A172 (cell line): ENCODE data around the gene TNIP1. TPM values are rescaled to one million over a fixed set of nuclear protein-coding genes. Genes with fewer than 3 reads are reported as not detected.

Source experiments
- DNase-seq: peaks from one replicate; pipeline ENCODE4 v3.0.0-alpha.2; 2015; ENCODE audit warnings: low spot score
- total RNA-seq: library from RNA; depleted of rRNA; stranded (reverse); fragments of >200 nt; shearing (Covaris generic); gene quantifications from 2 replicates; pipeline ENCODE4 v1.2.3, GENCODE V29; 2014

Gene TNIP1
- total RNA-seq, 1 experiment from 2014 or later: 125 TPM

- DNase-seq: no peak
Measured at GRCh38 chr5:151106043-151106442, 25.2 kb upstream of the TNIP1 start.

- no peak for DNase-seq
Measured at GRCh38 chr5:151105561-151105960, 24.7 kb upstream of the TNIP1 start.

GRCh38 chr5:151104795-151105194 is 24.0 kb upstream of the TNIP1 start:
- DNase-seq: no peak

GRCh38 chr5:151101746-151102145 is 20.9 kb upstream of the TNIP1 start:
- no peak for DNase-seq

- no peak for DNase-seq
Measured at GRCh38 chr5:151101151-151101550, 20.3 kb upstream of the TNIP1 start.

GRCh38 chr5:151100681-151101080 is 19.8 kb upstream of the TNIP1 start:
- no peak for DNase-seq

GRCh38 chr5:151098768-151099121 is 17.9 kb upstream of the TNIP1 start:
- no peak for DNase-seq

- DNase-seq: no peak
Measured at GRCh38 chr5:151097820-151098767, 17.3 kb upstream of the TNIP1 start.

GRCh38 chr5:151097061-151097460 is 16.2 kb upstream of the TNIP1 start:
- no peak for DNase-seq

- no peak for DNase-seq
Measured at GRCh38 chr5:151096001-151096373, 15.2 kb upstream of the TNIP1 start.

- peak; percentile 42 for DNase-seq
Measured at GRCh38 chr5:151095341-151096000, 14.6 kb upstream of the TNIP1 start.

GRCh38 chr5:151094852-151095245 is 14.0 kb upstream of the TNIP1 start:
- no peak for DNase-seq

GRCh38 chr5:151094030-151094851 is 13.4 kb upstream of the TNIP1 start:
- DNase-seq: peak; percentile 83

- peak; percentile 97 for DNase-seq
Measured at GRCh38 chr5:151093476-151093889, 12.6 kb upstream of the TNIP1 start.

- peak; percentile 97 for DNase-seq
Measured at GRCh38 chr5:151092762-151093161, 11.9 kb upstream of the TNIP1 start.

- no peak for DNase-seq
Measured at GRCh38 chr5:151089726-151090125, 8.9 kb upstream of the TNIP1 start.

- no peak for DNase-seq
Measured at GRCh38 chr5:151088986-151089385, 8.2 kb upstream of the TNIP1 start.

- peak; percentile 51 for DNase-seq
Measured at GRCh38 chr5:151087486-151087885, 6.7 kb upstream of the TNIP1 start.

GRCh38 chr5:151086905-151087360 is 6.1 kb upstream of the TNIP1 start:
- DNase-seq: peak; percentile 60

GRCh38 chr5:151086192-151086869 is 5.5 kb upstream of the TNIP1 start:
- no peak for DNase-seq

- DNase-seq: peak; percentile 72
Measured at GRCh38 chr5:151085517-151086041, 4.7 kb upstream of the TNIP1 start.
